GM06990 (cell line): Measurements from ENCODE around the gene NXPH2.

Experiments
- DNase-seq: peaks from one replicate; pipeline ENCODE4 v3.0.0-alpha.2; 2011; ENCODE audit not compliant: insufficient read length; ENCODE audit errors: extremely low read depth
- H3K27me3 ChIP-seq: replicated peaks from 2 replicates; pipeline ENCODE4 v1.6.0; 2011; ENCODE audit warnings: low read length; ENCODE audit not compliant: control insufficient read depth, insufficient read depth
- H3K36me3 ChIP-seq: 2 replicates; pipeline ENCODE4 v1.5.1; 2011; ENCODE audit warnings: low read length; ENCODE audit not compliant: control insufficient read depth, insufficient read depth
- H3K4me3 ChIP-seq: replicated peaks from 2 replicates; pipeline ENCODE4 v1.5.1; 2011; ENCODE audit warnings: low read depth, mild to moderate bottlenecking, control low read depth, low read length
- CTCF ChIP-seq: IDR thresholded peaks from 2 replicates; pipeline ENCODE4 v1.5.1; 2011; ENCODE audit warnings: low read length, control low read depth, mild to moderate bottlenecking, inconsistent platforms; ENCODE audit not compliant: insufficient read depth, poor library complexity, severe bottlenecking

Gene NXPH2

DNA sequence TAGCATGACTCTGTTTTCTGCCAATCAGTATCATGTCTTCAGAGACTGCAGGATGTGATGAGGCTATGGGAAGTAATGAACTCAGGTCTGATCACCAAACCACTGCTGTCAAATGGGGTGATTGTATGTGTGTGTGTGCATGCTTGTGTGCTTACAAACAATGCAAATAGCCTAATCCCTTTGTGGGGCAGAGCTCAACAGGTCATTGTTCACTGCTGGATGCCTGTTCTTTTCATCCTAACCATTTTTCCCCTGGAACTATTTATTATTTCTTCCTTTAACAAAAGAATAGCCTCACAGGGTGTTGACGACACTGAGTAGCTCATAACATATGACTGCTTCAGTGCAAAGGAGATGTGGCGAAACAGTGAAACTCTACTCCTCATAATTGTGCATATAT, 55.9 kb downstream of the NXPH2 start:
- Histone ChIP-seq H3K4me3 (no peak overlapping the region), H3K27me3 (no peaks in the 10 kb centered on the region), H3K36me3 (no peaks in the 10 kb centered on the region)
- TF ChIP-seq CTCF, result no peak
- DNase-seq, result no peak

GRCh38 chr2:138723196-138723987, 56.8 kb downstream of the NXPH2 start:
- Histone ChIP-seq H3K4me3 (no peak overlapping the region), H3K36me3 (no peaks in the 10 kb centered on the region), H3K27me3 (no peaks in the 10 kb centered on the region)
- no peak for TF ChIP-seq CTCF
- no peak for DNase-seq

GRCh38 chr2:138722316-138722715, 57.9 kb downstream of the NXPH2 start:
- Histone ChIP-seq H3K4me3 (no peak overlapping the region), H3K27me3 (no peaks in the 10 kb centered on the region), H3K36me3 (no peaks in the 10 kb centered on the region)
- TF ChIP-seq CTCF, result no peak
- DNase-seq, result no peak

- Histone ChIP-seq H3K27me3 (no peaks in the 10 kb centered on the region), H3K4me3 (no peak overlapping the region), H3K36me3 (no peaks in the 10 kb centered on the region)
- DNase-seq, result no peak
- no peak for TF ChIP-seq CTCF
Observed at GRCh38 chr2:138720035-138720838, 60.0 kb downstream of the NXPH2 start.

DNA sequence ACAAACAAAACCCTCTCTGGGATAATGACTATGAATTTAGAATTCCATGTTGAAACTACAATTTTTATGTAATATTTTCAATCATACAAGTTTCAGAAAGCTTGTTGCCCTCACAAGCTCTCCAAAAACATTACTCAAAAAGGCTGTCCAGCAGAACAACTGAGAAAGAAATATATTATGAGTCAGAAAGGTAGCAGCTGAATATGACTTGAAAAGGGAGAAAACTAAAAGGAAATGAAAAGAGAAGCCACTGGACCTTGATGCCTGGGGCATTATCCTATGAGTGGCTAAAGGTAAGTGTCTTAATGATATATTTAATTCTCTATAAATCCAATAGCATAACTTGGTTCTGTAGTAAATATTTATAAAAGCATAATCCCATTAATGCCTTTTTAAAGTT, 61.8 kb downstream of the NXPH2 start:
- Histone ChIP-seq H3K4me3 (no peak overlapping the region), H3K36me3 (no peaks in the 10 kb centered on the region), H3K27me3 (no peaks in the 10 kb centered on the region)
- DNase-seq, result no peak
- TF ChIP-seq CTCF, result no peak
